ENCODE results near the gene FBXW12. TPM values are rescaled to one million over a fixed set of nuclear protein-coding genes. Genes with fewer than 3 reads are reported as not detected.

Gene FBXW12
- polyA plus RNA-seq, 1 of the 3 experiments (the other 2 are of a cell fraction) = 0.07 TPM

DNA sequence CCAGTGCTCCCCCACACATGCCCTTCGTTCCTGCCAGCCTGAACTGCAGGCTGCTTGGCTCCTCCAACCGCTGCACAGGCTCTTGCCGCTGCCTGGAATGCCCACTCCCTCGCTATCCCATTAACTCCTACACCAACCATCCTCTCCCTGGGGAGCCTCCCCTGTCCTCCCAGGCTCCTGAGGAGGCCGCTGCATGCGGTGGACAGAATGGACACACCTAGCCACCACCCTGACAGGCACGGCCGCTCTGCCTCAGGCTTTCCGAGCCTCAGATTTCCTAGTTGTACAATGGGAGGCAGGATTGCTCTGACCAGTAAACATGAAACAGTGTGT, 55.6 kb downstream of the FBXW12 start:
- H3K27ac ChIP-seq (ENCODE audit: low read depth in 2 of 2, low read length in 1 of 2) = no peak overlapping the region; a peak in 1 of 4 replicates
- CTCF ChIA-PET = interaction anchor here (13.2 to 14.1 kb wide), 2 partner anchors 7 to 22 kb away, joined by 156 to 399 read pairs; no protein-coding TSS in a partner anchor
- no peaks in the 10 kb centered on the region for H4K20me1 ChIP-seq (ENCODE audit: insufficient read depth)
- 97% methylated on average over 9 of the region's 9 CpGs for WGBS (ENCODE audit: low lambda C conversion rate)
- H3K9me2 ChIP-seq = no peaks in the 10 kb centered on the region
- H3K9me3 ChIP-seq = no peaks in the 10 kb centered on the region
- no peak for DNase-seq
- POLR2A ChIA-PET = no interaction called here
- H3K4me2 ChIP-seq = peak overlapping the region; percentile 99
- no peaks in the 10 kb centered on the region for H3K27me3 ChIP-seq (ENCODE audit: insufficient read depth)
- H3K4me3 ChIP-seq (ENCODE audit: low read depth in 2 of 2, low read length in 1 of 2) = peak overlapping the region; percentile 73 to 79; a peak in 2 of 4 replicates
- peaks cover 7 to 47% of the 10 kb centered on the region in 2 experiments; a peak in 2 of 4 replicates for H3K4me1 ChIP-seq (ENCODE audit: control insufficient read depth in 1 of 2, insufficient read depth in 2 of 2, low read depth in 1 of 2, low read length in 1 of 2)
- no peak overlapping the region for H2AFZ ChIP-seq (ENCODE audit: low read depth)
- H3K9ac ChIP-seq = no peak overlapping the region
- no peaks in the 10 kb centered on the region for H3F3A ChIP-seq (replicated peaks; ENCODE audit: insufficient read depth)
- H3K36me3 ChIP-seq (replicated peaks in 1 of 2; ENCODE audit: control insufficient read depth in 1 of 2, insufficient read depth in 2 of 2, low read length in 1 of 2) = peaks cover 0 to 8% of the 10 kb centered on the region in 2 experiments
- TF ChIP-seq, protein P1, sequence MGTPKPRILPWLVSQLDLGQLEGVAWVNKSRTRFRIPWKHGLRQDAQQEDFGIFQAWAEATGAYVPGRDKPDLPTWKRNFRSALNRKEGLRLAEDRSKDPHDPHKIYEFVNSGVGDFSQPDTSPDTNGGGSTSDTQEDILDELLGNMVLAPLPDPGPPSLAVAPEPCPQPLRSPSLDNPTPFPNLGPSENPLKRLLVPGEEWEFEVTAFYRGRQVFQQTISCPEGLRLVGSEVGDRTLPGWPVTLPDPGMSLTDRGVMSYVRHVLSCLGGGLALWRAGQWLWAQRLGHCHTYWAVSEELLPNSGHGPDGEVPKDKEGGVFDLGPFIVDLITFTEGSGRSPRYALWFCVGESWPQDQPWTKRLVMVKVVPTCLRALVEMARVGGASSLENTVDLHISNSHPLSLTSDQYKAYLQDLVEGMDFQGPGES (IDR thresholded peaks at IDR 0.05; ENCODE audit: low read depth, low read length) = no peak
- TF ChIP-seq TEAD4 (IDR thresholded peaks at IDR 0.05; ENCODE audit: borderline replicate concordance, insufficient read depth) = no peak
- TF ChIP-seq MAX (IDR thresholded peaks at IDR 0.05; ENCODE audit: low read depth) = no peak
- TF ChIP-seq NFIC (IDR thresholded peaks at IDR 0.05; ENCODE audit: borderline replicate concordance) = no peak
- TF ChIP-seq RCOR1 (IDR thresholded peaks at IDR 0.05; ENCODE audit: low read length) = no peak
- TF ChIP-seq RXRA (IDR thresholded peaks at IDR 0.05; ENCODE audit: borderline replicate concordance, low read depth) = no peak
- no peak for TF ChIP-seq TAF1 (IDR thresholded peaks at IDR 0.05; ENCODE audit: borderline replicate concordance, low read depth, low read length)
- TF ChIP-seq MEF2A (IDR thresholded peaks at IDR 0.05; ENCODE audit: borderline replicate concordance, low read depth) = no peak
- no peak for TF ChIP-seq TCF12 (IDR thresholded peaks at IDR 0.05)
- TF ChIP-seq, protein P2, sequence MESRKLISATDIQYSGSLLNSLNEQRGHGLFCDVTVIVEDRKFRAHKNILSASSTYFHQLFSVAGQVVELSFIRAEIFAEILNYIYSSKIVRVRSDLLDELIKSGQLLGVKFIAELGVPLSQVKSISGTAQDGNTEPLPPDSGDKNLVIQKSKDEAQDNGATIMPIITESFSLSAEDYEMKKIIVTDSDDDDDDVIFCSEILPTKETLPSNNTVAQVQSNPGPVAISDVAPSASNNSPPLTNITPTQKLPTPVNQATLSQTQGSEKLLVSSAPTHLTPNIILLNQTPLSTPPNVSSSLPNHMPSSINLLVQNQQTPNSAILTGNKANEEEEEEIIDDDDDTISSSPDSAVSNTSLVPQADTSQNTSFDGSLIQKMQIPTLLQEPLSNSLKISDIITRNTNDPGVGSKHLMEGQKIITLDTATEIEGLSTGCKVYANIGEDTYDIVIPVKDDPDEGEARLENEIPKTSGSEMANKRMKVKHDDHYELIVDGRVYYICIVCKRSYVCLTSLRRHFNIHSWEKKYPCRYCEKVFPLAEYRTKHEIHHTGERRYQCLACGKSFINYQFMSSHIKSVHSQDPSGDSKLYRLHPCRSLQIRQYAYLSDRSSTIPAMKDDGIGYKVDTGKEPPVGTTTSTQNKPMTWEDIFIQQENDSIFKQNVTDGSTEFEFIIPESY (IDR thresholded peaks at IDR 0.05; ENCODE audit: borderline replicate concordance, low read depth) = no peak
- TF ChIP-seq CTCF (IDR thresholded peaks at IDR 0.05) = no peak
- no peak for TF ChIP-seq GATA2 (CRISPR knock-in tag; IDR thresholded peaks at IDR 0.05)
- TF ChIP-seq RFX5 (IDR thresholded peaks at IDR 0.05; ENCODE audit: low read length) = no peak
- TF ChIP-seq USF1 (IDR thresholded peaks at IDR 0.05; ENCODE audit: borderline replicate concordance, low read depth) = no peak
- no peak for TF ChIP-seq GABPA (IDR thresholded peaks at IDR 0.05; ENCODE audit: low read depth)
- no peak for TF ChIP-seq NRF1 (IDR thresholded peaks at IDR 0.05; ENCODE audit: low read depth, low read length)
- peaks cover 51% of the 10 kb centered on the region for H3K79me2 ChIP-seq (ENCODE audit: insufficient read depth)

Data from SK-N-SH (cell line).